ENCODE measurements around the gene SARM1.
"Not testable (repeated sequence)": the region's sequence is repeated elsewhere in the genome, so short reads cannot be mapped to it uniquely, and the experiment has no call there.

SARM1 gene

DNA sequence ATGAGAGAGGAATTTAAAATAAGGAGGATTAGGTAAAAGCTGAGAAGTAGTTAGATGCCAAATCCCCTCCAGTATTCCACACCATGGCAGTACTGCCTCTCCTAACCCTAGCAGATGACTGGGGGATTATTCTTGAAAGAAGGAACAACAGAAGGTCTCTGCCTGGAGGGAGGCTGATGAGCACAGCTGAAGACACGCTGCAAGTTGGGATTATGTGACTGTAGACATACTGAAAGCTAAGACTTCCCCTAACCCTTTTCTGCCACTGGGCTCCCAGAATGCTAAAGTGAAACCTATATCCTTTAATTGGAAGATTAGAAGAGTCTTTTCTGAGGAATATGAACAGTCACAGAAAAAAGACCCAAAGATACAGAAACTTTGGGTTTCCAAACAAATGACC is 62.2 kb downstream of the SARM1 start:
- peak; percentile 4 for DNase-seq

- DNase-seq: not testable (repeated sequence)
Observed at GRCh38 chr17:28434326-28434725, 62.8 kb downstream of the SARM1 start.

DNA sequence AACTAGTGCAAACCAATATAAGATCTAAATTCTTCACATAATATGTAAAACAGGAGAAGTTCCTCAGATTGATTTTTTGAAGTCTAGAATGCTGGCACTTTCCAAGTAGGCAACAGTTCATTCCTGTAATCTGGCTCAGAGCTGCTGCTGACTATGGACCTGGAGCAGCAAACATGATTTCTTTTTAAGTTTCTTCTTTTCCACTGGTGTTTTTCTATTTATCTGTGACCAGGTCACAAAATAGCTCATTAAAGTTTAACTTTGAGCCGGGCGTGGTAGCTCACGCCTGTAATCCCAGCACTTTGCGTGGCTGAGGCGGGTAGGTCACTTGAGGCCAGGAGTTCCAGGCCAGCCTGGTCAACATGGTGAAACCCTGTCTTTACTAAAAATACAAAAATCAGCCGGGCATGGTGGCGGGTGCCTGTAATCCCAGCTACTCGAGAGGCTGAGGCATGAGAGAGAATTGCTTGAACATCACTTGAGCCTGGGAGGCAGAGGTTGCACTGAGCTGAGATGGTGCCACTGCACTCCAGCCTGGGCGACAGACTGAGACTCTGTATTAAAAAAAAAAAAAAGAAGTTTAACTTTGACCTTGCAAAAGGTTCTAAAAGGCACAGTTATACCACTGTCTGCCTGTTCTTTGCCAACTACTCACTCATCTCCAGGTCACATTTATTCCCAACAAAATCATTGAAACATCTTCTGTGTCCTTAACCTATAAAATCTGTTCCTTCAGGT is 72.6 kb downstream of the SARM1 start:
- DNase-seq: no peak

DNA sequence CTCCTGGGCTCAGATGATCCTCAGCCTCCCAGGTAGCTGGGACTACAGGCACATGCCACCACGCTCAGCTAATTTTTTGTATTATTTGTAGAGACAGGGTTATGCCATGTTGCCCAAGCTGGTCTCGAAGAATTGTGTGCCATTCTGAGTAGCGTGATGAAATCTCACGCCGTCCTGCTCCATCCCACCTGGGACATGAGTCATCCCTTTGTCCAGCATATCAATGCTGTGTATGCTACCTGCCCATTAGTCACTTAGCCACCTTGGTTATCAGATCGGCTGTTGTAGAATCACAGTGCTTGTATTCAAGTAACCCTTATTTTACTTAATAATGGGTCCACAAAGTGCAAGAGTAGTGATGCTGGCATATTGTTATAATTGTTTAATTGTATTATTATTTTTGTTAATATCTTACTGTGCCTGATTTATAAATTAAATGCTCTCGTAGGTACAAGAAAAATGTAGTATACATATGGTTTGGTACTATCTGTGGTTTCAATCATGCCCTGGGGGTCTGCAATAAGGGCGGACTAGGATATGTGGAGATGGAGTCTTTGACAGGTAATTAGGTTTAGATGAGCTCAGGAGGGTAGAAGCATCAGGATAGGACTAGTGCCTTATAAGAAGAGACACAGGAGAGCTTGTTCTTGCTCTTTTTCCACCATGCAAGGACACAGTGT is 75.4 kb downstream of the SARM1 start:
- no peak for DNase-seq

DNA sequence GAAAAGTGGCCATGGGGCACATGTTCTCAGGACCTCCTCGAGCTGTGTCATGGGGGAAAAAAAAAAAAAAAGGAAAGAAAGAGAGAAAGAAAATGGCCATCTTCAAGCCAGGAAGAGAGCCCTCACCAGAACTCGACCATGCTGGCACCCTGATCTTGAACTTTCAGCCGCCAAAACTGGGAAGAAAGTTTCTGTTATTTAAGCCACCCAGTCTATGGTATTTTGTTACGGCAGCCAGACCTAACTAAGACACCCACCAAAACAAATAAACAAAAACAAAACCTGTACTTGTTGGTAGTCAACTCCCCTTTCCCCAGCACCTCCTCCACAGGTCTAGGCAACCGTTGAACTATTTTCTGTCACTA is 75.9 kb downstream of the SARM1 start:
- DNase-seq: no peak

- no peak for DNase-seq
Observed at GRCh38 chr17:28449859-28450258, 78.4 kb downstream of the SARM1 start.

Measured in eye (tissue), 1 donor.